NCI-H2107 treated with DMSO at 0.1 percent for 48 hours (cell line): ENCODE results near the gene CRPPA.

Experiments
- DNase-seq: peaks from one replicate; lab custom pipeline; 2025; ENCODE audit not compliant: unreplicated experiment; lab: John Stamatoyannopoulos, UW

Gene CRPPA

DNA sequence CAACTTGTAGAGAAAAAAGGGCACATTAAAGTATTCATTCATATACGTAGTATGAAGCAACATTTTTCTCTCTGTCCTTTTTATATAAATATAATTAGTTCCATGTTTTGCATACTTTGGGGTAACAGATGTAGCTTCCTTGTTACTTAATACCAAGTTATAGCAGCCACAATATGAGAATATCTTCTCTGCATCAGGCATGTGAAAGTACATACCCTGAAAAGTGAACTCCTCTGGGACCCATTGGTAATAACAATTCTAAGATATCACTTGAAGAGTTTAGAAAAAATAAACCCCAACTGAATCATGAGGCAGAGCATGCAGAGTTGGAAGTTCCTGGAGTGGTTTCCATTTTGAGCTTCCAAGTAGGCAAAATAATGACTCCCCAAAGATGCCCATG is 2.4 kb upstream of the CRPPA start:
- DNase-seq, result no peak

DNA sequence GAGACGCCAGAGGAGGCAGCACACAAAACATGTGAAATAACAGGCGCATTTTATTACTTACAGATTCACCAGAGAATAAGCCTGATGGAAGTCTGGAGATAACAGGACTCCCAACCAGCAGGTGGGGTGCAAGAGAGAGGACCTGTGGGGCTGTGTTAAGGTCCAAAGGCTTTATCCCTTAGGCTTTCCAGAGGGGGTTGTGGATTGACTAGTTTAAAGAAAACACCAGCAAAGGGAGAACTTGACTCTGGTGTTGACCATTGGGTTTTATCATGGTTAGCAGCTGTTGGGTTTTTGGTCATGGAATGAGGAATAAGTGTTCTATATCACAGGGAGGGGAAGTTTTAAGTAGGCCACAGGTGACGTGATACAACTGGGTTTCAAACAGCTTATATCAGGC is 1.6 kb upstream of the CRPPA start:
- DNase-seq, result no peak

DNA sequence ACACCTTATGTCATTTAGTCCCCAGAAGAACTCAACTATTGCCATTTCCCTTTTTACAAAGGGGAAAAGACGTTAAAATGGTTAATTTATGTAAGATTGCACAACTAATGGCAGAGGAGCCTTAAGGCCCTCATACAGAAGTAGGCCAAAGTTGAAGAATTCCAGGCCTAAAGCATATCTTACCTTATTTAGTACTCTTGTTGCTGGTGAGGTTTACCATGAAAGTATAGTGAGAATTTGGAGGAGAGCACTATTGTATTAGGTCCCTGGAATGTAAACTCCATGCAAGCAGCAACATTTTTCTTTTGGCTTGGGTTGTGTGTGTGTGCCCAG is 731 bp upstream of the CRPPA start:
- no peak for DNase-seq

DNA sequence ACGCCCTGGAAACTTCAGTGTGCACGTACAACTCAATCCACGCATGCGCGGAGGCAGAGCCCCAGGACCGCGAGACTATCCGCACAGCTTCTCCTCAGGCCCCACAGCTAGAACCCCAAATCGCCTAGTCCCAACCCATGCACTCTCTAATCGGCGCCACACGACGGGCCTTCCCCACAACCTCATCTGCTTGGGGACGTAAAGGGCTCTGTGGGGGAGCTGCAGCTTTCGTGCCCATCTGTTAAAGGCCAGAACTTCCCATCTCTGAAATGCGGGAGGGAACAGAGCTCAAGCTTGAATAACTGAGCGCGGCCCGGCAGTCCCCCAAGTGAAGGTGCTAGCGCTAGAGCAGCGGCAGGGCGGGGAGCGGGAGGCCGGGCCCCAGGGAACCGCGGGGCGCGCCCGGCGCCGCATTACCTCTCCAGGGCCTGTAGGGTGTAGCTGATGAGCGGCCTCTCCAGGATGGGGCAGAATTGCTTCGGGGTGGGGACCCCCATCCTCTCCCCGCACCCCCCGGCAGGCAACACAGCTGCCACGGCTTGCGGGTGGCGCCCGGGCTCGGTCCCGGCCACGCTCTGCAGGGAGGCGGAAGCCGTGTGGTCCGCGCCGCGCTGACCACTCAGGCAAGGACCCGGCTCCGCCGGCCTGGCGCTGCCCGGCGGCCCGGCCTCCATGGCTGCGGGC is 547 bp downstream of the CRPPA start:
- DNase-seq, result peak; percentile 90

DNA sequence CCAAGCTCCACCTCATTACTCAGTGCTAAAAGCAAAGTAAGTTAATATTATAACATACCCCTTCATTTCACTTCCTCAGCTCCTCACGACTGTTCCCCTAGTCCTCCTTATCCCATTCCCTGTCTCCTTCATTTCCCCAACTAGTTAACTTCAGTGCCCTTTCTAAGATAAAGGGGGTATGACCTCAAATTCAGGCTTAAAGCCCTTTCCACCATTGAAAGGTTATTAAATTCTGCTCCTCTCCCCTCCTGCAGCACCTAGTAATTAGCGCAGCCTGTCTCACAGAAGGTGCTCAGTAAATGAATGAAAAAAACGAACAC is 1.0 kb downstream of the CRPPA start:
- no peak for DNase-seq

DNA sequence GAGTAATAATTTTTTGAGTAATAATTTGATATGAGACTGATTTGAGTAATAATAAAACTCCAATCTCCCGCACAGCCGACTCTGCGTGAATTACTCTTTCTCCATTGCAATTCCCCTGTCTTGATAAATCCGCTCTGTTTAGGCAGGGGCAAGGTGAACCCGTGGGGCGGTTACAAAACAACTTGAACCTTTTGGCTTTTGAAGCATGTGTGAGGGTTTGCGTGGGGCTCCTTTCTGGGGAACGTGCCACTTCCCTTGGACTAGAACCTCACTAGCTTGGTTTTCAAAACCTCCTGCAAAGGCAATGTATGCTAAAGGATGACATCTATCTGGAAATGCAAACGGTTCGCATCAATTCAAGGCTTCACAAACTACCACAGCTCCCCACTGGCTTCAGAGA is 1.5 kb downstream of the CRPPA start:
- no peak for DNase-seq

DNA sequence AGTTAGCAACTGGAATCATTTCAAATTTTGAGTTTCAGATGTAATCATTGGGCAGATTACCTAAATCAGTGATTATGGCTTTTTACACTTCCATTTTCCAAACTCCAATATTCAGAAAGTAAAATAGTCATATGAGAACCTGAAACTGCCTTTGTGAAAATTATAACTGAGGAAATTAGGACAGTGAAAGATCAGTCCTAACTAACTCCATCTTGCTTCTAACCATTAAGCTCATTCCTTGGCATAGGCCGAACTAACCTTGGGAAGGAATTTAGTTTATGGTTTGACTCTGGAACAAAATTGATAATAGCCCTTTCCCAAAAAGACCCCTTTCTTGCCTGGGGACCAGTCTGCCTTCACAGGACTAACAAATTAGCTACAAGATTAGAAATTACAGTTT is 2.2 kb downstream of the CRPPA start:
- no peak for DNase-seq

DNA sequence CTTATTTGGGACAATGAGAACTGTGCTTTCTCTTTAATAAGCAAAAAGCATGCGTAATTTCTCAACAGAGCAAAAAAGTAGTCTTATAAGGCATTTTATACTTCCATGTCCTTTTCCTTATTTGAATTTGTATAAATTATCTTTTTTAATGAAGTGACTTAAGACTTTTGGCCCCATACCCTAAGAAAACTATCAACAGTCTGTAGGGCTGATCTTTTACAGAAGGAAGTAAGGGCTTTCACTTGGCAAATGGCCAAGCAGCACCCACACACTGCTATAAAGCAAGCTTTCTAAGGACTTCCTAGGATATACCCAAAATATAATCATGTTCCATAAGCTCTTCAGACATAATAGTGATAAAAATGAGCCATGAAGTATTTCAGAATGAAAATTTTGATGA is 3.4 kb downstream of the CRPPA start:
- DNase-seq, result no peak

DNA sequence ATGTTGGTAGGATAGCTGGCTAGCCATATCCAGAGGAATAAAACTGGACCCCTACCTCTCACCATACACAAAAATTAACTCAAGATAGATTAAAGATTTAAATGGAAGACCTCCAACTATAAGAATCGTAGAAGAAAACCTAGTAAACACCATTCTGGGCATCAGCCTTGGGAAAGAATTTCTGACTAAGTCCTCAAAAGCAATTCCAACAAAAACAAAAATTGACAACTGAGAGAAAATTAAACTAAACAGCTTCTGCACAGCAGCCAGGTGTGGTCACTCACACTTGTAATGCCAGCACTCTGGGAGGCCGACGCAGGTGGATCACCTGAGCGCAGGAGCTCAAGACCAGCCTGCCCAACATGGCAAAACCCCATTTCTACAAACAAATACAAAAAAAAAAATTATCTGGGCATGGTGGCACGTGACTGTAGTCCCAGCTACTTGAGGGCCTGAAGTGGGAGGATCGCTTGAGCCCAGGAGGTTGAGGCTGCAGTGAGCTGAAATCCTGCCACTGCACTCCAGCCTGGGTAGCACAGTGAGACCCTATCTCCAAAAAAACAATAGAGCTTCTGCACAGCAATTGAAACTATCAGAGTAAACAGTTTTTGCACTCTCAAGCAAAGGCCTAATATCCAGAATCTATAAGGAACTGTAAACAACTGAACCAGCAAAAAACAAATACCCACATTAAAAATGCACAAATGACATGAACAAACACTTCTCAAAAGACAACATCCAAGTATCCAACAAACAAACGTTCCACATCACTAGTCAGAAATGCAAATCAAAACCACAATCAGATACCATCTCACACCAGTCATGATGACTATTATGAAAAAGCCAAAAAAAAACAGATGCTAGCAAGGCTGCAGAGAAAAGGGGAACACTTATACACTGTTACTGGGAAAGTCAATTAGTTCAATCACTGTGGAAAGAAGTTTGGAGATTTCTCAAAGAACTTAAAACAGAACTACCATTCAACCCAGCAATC is 4.8 kb downstream of the CRPPA start:
- DNase-seq, result peak; percentile 7

DNA sequence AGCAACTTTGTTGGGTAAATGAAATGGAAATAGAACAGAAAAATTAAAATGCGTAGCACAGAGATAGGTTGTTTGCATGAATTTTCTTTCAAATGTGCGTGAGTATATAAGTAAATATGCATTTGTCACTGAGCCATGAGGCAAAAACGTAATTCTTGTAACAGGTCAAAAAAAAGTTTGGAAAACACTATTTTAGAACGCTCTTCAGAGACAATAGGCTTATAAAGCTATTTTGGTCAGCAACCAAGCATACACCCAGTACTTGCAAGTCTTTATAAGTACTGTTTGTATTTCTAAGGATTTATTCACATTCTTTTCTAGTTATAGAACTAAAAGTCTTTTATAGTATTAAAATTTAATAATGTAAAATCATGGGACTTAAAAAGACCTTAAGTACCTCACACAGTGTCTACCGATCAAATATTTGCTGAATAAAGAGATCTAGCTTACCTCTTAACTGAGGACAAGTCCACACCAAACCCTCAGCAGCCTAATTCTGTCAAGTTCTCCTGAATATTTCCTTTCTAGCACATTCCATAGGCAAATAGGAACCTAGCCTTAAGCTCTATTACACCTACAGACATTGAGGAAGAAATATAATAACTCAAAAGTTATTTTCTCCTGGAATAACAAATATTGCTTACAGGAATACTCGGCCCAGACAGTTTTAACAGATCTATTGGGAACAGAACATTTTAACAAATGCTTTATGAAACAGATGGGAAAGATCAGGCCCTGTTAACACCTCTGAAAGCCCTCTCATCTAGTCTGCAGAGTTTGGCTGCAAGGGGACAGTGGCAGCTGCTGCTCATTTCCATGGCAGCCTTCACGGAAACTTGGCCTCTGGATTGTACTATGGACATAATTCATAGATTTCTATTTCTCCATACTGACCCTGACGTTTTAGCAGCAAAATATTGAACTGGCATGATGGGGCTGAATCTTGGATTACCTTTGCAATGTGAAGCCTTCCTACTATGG is 8.8 kb downstream of the CRPPA start:
- DNase-seq, result no peak

DNA sequence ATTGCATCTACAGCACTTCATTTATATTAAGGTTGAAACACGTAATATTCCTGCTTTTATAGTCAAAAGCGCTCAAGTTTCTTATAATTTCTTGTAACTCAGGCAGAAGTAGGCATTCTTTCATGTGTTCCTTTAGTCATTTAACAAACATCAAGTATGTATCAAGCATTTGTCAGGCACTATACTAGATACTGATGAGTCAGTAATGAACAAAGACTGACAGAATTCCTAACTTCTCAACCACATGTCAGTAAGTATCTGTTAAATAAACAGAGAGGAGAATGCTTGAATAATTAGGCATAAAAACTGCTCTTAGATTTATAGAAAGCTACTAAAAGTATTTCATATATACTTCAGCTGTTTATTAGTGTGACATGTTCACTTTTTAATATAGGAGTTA is 9.9 kb downstream of the CRPPA start:
- DNase-seq, result no peak

DNA sequence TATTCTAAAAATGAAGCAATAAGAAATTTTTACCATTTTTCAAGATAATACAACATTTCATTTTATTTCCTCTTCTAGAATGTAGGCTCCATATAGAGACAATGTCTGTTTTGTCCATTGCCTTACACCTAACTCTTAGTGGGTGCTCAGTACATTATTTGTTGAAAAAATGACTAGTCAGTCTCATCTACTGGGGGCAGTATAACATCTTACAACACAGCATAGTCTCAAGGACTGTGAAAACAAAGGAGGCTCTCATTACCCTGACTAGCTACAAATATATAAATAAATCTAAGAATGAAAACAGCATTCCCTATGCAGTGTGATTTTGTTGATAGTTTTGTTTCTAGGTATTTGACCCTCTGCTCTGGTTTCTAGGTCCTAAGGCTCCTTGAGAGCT is 11.6 kb downstream of the CRPPA start:
- no peak for DNase-seq

DNA sequence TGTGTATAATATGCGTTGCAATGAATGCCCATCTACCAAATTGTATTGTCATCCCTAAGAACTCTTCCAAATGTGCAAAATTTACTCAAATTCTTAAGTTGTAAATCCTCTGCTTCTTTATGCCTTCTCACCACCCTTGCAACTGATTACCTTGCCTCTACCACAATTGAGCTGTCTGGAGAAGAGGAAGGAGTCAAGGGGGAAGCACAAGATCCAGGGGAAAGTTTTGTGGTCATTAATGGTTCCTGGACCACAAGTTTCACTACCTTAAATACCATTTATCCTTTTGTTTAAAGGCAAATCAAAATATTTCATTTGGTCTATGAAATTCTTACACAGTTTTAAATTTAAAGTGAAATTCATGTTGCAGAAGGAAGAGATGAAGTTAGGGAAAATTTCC is 16.7 kb downstream of the CRPPA start:
- DNase-seq, result no peak

DNA sequence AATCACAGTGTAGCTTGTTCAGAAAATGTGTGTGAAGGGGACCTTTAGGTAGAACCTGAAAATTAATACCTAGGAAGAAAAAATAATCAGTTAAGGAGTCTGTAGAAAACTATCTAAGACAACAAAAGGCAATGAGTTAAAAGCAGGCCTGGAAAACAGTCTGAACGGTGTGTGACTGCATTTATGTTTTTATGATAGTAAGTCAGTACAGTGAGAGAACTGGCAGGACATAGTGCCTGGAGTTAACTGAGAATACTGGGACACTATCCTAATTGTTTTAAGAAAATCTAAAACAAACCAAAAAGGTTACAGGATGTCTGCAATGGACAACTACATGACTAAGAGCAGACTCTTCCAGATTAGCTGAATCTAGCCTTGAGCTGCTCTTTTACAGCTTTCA is 17.9 kb downstream of the CRPPA start:
- DNase-seq, result no peak

DNA sequence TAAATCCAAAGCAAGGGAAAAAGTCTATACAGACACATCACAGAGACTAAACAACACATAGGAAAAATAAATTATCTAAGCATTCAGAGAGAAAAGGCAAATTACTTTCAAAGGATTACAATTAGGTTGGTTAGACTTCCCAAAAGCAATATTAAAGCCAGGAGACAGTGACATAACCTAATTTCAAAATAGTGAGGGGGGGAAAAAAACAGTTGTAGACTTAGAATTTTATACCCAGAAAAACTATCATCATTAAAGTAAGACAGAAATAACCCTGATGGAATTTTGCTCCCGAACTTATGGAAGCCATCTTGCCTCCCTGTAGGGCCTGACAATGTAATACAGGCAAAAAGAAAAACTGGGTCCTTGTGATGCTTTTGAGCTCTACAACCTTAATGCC is 18.4 kb downstream of the CRPPA start:
- no peak for DNase-seq

DNA sequence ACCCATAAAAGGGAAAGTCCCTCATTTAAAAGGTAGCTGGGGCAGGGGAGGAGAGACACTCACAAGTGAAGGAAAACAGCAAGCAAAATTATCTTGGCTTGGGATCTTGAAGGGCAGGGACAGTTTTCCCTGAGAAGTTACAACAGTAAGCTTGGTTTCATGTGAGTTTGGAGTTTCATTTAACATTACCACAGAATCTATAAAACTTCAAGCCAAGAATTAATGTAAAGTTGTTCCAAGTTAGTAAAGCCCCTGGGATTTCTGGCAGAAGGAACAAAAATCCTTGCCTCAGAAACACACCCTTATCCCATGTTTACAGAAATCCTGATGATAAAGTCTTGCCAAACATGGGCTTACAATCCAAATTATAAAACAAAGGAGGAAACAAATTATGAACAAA is 19.2 kb downstream of the CRPPA start:
- DNase-seq, result no peak

DNA sequence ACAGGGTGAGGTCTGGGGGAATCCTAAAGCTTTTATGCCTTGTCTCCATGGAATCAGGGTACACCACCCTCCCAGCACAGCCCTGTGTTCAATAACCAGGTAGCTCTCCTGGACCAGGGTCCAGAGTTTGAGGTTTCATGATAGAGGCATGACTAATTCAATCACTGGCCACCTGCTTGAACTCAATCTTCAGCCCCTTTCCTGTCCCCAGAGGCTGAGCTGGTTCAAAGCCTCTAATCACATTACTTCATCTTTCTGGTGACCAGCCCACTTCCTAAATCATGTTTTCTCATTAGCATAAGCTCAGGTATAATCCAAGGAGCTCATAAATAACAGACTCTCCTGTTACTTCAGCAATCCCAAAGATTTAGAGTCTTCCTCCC is 20.5 kb downstream of the CRPPA start:
- DNase-seq, result no peak

DNA sequence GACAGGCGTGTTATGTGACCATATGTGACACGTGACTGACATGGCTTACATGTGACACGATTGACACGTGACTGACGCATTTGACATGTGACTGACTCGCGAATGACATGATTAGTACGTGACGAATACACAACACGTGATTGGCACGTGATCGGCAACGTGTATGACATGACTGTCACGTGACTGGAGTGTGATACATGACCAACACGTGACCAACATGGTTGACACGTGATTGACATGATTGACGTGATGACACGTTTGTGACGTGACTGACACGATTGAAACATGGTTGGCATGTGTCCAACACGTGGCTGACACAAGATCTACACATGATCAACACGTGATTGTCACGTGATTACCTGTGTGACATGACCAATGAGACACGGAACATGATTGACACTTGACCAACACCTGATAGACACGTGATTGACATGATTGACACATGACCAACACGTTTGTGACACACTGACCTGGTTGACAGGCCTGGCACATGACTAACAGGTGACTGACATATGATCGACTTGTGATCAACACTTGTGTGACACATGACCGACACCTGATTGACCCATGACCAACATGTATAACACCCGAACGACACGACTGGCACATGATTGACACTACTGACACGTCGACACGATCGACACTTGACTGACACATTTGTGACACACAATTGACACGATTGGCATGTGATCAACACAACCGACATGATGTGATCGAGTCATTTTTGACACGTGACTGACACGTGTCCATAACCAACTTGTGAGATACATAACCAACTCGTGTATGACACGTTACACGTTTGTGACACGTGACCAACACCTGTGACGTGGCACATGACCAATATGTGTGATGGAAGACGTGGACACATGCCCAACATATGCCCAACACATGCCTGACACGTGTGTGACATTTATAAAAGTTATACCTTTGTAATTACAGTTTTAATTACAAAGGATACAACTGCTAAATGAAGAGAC is 21.1 kb downstream of the CRPPA start:
- no peak for DNase-seq

DNA sequence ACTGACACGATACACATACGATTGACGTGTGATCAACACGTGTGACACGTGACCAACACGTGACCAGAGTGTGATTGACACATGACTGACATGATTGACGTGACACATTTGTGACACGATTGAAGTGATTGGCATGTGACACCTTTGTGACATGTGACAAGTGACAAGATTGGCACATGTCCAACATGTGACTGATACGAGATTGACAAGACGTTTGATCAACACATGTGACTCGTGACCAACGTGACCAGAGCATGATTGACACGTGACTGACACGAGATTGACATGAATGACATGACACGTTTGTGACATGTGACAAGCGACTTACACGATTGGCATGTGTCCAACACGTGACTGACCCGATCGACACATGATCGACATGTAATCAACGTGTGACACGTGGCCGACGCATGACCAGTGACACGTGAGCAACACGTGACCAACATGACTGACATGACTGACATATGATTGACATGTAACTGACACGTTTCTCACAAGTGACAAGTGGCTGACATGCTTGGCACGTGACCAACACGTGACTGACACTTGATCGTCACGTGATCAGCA is 22.0 kb downstream of the CRPPA start:
- no peak for DNase-seq
